ENCODE measurements around the gene PTPRCAP.
"Not testable (repeated sequence)": the region's sequence is repeated elsewhere in the genome, so short reads cannot be mapped to it uniquely, and the experiment has no call there.

- not testable (repeated sequence) for TF ChIP-seq POLR2A, CTCF (IDR thresholded peaks at IDR 0.05)
Measured at GRCh38 chr11:67465530-67465929, 28.0 kb upstream of the PTPRCAP start.
